ENCODE data around the gene GAS2L2. TPM values are rescaled to one million over a fixed set of nuclear protein-coding genes. Genes with fewer than 3 reads are reported as not detected.
"Not testable (repeated sequence)": the region's sequence is repeated elsewhere in the genome, so short reads cannot be mapped to it uniquely, and the experiment has no call there.

GAS2L2 gene
- total RNA-seq, 2 donors from 2014 or later = 0.16 TPM; not detected in 1

- H3K36me3 Mint-ChIP-seq = no peaks in the 10 kb centered on the region
- DNase-seq (ENCODE audit: low spot score in 2 of 2) (no peak), ATAC-seq (no peak)
- no peaks in the 10 kb centered on the region for H3K9me3 Mint-ChIP-seq
- no peak overlapping the region for H3K27ac Mint-ChIP-seq
Measured at GRCh38 chr17:35757243-35757642, 4.2 kb upstream of the GAS2L2 start.

- ATAC-seq (no peak), DNase-seq (ENCODE audit: low spot score in 2 of 2) (no peak)
- H3K36me3 Mint-ChIP-seq = no peaks in the 10 kb centered on the region
Measured at GRCh38 chr17:35752471-35752870, 568 bp downstream of the GAS2L2 start.

GRCh38 chr17:35751541-35751940, 1.5 kb downstream of the GAS2L2 start:
- H3K36me3 Mint-ChIP-seq; H3K27ac Mint-ChIP-seq; H3K9me3 Mint-ChIP-seq; ATAC-seq; DNase-seq (ENCODE audit: low spot score in 2 of 2): not testable (repeated sequence)

More at GRCh38 chr17:35752471-35752870, 568 bp downstream of the GAS2L2 start:
- no peak overlapping the region for H3K27ac Mint-ChIP-seq
- no peaks in the 10 kb centered on the region for H3K9me3 Mint-ChIP-seq

DNA sequence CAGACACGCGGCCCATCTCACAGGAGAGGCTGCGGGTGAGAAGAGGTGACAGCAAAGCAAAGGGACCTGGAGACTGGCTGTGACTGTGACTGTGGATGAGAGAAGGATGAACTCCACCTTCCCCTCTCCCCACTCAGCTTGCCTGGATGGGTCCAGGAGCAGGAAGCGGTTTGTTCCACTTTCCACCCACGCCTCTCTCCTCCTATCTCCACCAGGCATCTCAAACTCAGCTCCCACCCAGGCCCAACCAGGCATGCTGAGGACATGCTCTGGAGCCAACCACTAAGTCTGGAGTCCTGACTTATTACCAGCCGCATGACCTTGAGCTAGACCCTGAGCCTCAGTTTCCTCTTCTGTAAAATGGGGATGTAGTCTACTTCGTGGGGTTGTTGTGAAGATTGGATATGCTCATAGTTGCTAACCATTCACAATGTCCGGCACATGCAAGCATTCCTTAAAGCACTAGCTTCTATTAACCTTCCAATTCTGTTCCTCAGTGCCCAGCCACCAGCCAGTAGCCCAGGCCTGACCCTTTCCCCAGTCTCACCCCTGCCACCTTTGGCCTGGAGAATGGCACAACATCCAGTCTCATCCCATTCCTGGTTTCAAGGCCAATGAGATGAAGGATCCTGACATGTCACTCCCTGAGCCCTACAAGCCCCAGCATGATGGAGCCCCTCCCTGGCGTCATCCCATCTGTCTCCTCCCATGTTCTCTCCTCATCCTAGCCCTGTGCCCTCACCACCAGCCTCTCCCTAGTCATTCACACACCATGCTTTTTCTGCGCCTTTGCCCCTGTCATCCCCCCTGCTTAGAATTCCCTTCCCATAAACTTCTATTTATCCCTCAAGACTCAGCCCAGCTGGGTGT, 2.3 kb downstream of the GAS2L2 start:
- ATAC-seq (no peak), DNase-seq (ENCODE audit: low spot score in 2 of 2) (no peak)
- Mint-ChIP-seq H3K9me3 (no peaks in the 10 kb centered on the region), H3K27ac (no peak overlapping the region), H3K36me3 (no peaks in the 10 kb centered on the region)

DNA sequence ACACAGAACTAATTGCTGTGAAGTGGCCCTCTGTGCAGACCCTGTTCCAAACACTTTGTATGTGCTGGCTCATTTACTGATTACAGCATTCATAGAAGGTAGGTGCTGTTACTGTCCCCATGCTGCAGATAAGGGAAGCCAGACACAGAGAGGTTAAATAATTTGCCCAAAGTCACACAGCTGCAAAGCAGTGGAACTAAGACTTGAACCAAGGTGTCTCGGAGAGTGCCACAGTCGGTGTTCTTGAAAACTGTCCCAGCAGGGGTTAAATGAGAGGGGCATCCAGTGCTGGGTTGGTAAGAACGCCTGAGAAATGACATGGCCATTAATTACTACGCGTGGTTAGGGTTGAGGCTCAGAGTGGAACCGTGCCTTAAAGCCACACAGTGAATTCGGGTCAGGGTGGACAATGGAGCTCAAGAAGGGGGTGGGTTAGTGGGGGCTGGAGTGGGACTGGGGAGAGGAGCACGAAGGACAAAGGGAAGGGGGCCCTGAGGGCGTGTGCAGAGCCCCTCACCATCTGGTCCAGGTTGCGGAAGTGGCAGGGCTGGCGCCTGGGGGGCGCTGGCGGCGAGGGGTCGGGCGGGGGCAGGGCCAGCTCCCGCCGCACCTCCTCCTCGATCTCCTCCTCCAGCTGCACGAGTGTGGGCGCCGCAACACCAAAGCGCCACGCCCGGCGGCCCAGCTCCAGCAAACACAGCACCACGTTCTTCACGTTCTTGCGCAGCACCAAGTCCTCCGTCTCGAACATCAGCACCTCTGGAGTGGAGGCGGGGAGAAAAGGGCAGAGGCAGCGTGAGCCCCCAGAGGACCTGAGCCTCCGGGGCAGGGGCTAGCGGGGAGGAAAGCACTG, 3.3 kb downstream of the GAS2L2 start:
- no peak for ATAC-seq
- Mint-ChIP-seq H3K27ac (no peak overlapping the region), H3K9me3 (no peaks in the 10 kb centered on the region), H3K36me3 (no peaks in the 10 kb centered on the region)
- no peak for DNase-seq (ENCODE audit: low spot score in 2 of 2)

- no peak for ATAC-seq
- no peak for DNase-seq (ENCODE audit: low spot score in 2 of 2)
- Mint-ChIP-seq H3K9me3 (no peaks in the 10 kb centered on the region), H3K27ac (no peak overlapping the region), H3K36me3 (no peaks in the 10 kb centered on the region)
Measured at GRCh38 chr17:35748979-35749378, 4.1 kb downstream of the GAS2L2 start.

DNA sequence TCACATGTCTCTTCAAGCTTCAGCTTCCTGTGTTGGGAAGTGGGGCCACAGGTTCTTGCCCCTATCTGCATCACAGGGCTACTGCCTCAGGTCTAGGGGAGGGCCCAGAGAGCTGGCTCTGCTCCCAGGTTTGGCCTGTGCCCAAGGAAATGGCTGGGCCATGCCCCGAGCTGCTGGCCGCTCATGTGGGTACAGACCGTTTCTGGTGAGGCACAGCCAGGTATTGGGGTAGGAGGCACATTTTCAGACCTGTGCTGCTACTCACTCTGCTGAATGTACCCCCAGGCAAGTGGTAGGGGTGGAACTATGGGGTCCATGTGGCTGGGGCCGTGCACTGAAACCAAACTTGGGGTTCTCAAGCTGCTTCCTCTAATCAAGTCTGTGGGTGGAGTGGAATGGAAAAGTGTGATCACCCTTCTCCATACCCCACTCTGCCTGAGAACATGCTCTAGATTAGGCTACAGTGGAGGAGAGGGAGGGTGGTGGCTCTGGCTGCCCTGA, 4.6 kb downstream of the GAS2L2 start:
- ATAC-seq = peak; percentile 5 to 61
- H3K27ac Mint-ChIP-seq = peak overlapping the region in 1 of 2 donors; percentile 65

GRCh38 chr17:35747540-35748017, 5.5 kb downstream of the GAS2L2 start:
- DNase-seq (ENCODE audit: low spot score in 2 of 2) (peak; percentile 69 to 85), ATAC-seq (peak; percentile 81 to 92)
- no peak overlapping the region for H3K27ac Mint-ChIP-seq
- H3K36me3 Mint-ChIP-seq = no peaks in the 10 kb centered on the region
- H3K9me3 Mint-ChIP-seq = no peaks in the 10 kb centered on the region

More for the DNA sequence above, 4.6 kb downstream of the GAS2L2 start:
- Mint-ChIP-seq H3K36me3 (no peaks in the 10 kb centered on the region), H3K9me3 (no peaks in the 10 kb centered on the region)
- DNase-seq (ENCODE audit: low spot score in 2 of 2) = no peak

DNA sequence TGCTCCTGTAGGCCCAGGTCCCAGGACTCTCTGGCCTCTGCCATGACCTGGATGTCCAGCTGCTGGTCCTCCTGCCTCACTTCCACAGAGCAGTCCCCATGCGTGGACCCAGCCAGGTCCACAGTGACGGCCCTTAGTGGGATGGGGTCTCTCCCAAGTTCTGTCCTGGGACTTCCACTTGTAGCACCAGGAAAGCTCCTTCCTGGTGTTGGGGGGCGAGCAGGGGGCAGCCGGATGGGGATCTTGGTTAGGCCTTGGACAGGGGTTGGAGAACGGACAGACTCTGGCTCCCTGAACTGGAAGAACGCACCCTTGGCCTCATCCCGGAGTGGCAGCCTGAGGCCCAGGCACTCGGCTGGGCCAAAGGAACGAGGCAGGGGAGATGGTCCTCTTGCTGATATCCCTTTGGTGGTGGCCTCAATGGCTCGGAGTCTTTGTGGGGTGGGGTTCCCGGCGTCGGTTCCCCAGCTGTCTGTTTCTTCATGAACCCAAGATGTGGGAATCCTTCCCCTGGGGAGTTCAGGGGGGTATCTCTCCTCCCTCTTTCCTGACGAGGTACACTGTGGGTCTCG, 7.2 kb downstream of the GAS2L2 start:
- Mint-ChIP-seq H3K9me3 (no peaks in the 10 kb centered on the region), H3K36me3 (no peaks in the 10 kb centered on the region), H3K27ac (no peak overlapping the region)
- DNase-seq (ENCODE audit: low spot score in 2 of 2) (no peak), ATAC-seq (no peak)

- Mint-ChIP-seq H3K27ac (no peak overlapping the region), H3K36me3 (no peaks in the 10 kb centered on the region), H3K9me3 (no peaks in the 10 kb centered on the region)
- DNase-seq (ENCODE audit: low spot score in 2 of 2) (no peak), ATAC-seq (no peak)
Measured at GRCh38 chr17:35745246-35745645, 7.8 kb downstream of the GAS2L2 start.

- Mint-ChIP-seq H3K9me3 (no peaks in the 10 kb centered on the region), H3K27ac (no peak overlapping the region), H3K36me3 (no peaks in the 10 kb centered on the region)
- ATAC-seq (no peak), DNase-seq (ENCODE audit: low spot score in 2 of 2) (no peak)
Measured at GRCh38 chr17:35744830-35745229, 8.2 kb downstream of the GAS2L2 start.

- Mint-ChIP-seq H3K9me3 (no peaks in the 10 kb centered on the region), H3K36me3 (no peaks in the 10 kb centered on the region), H3K27ac (no peak overlapping the region)
- ATAC-seq = no peak
- DNase-seq (ENCODE audit: low spot score in 2 of 2) = no peak
Measured at GRCh38 chr17:35743626-35744328, 9.3 kb downstream of the GAS2L2 start.

- H3K9me3 Mint-ChIP-seq = no peaks in the 10 kb centered on the region
- no peaks in the 10 kb centered on the region for H3K36me3 Mint-ChIP-seq
- DNase-seq (ENCODE audit: low spot score in 2 of 2) (no peak), ATAC-seq (no peak)
- no peak overlapping the region for H3K27ac Mint-ChIP-seq
Measured at GRCh38 chr17:35742896-35743477, 10.1 kb downstream of the GAS2L2 start.

GRCh38 chr17:35742496-35742895, 10.5 kb downstream of the GAS2L2 start:
- ATAC-seq = no peak
- no peak for DNase-seq (ENCODE audit: low spot score in 2 of 2)
- H3K27ac Mint-ChIP-seq = no peak overlapping the region
- no peaks in the 10 kb centered on the region for H3K36me3 Mint-ChIP-seq
- no peaks in the 10 kb centered on the region for H3K9me3 Mint-ChIP-seq

DNA sequence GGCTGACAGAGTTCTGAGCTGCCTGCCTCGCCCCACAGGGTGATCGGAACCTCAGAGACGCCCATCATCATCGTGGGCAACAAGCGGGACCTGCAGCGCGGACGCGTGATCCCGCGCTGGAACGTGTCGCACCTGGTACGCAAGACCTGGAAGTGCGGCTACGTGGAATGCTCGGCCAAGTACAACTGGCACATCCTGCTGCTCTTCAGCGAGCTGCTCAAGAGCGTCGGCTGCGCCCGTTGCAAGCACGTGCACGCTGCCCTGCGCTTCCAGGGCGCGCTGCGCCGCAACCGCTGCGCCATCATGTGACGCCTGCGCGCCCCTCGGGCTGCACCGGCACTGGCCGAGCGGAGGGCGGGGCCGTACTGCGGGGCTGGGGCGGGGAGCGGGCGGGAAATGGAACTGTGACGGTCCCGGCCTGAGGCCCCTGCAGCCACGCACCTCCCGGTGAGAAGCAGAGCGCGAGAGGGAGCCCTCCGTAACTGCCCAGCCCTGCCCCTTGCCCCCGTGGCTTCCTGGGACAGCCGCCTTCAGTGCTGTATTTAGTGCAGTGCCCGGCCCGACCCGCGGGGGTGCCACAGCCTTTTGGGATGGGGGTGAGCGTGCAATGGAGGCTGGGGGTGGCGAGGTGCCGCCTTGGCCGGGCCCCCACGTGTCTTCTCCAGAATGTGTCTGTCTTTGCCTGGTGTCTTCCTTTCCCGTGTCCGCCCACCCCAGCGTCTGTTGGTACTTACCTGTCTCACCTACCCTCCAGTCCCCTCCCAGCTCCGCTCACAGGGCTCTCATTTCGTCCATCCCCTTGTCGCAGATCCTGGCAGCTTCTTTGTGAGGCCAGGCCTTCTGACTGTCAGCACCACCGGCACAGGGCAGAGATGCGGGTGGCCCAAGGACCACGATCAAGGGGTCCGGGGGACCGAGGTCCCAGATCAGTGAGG, 11.8 kb downstream of the GAS2L2 start:
- DNase-seq (ENCODE audit: low spot score in 2 of 2) (no peak), ATAC-seq (peak; percentile 49 to 70)
- no peaks in the 10 kb centered on the region for H3K9me3 Mint-ChIP-seq
- no peak overlapping the region for H3K27ac Mint-ChIP-seq
- H3K36me3 Mint-ChIP-seq = no peaks in the 10 kb centered on the region

All from activated naive CD4-positive, alpha-beta T cell treated with anti-CD3 and anti-CD28 coated beads, Interleukin-2, amount 50 U/mL, for 72 hours (primary cell).